ENCODE measurements around the gene FCN2. TPM values are rescaled to one million over a fixed set of nuclear protein-coding genes. Genes with fewer than 3 reads are reported as not detected.

The FCN2 gene
- total RNA-seq, 2 experiments from 2014 or later = not detected

- POLR2A ChIA-PET = no interaction called here
- H3K36me3 Mint-ChIP-seq = no peaks in the 10 kb centered on the region
These were observed 51.6 kb downstream of the FCN2 start for GRCh38 chr9:134932171-134932570.

GRCh38 chr9:134932606-134933005, 52.0 kb downstream of the FCN2 start:
- Mint-ChIP-seq H3K4me3 (no peak overlapping the region), H3K36me3 (no peaks in the 10 kb centered on the region), H3K27ac (no peak overlapping the region), H3K9me3 (no peaks in the 10 kb centered on the region), H3K27me3 (peaks cover 10% of the 10 kb centered on the region), H3K4me1 (ENCODE audit: low read depth) (no peaks in the 10 kb centered on the region)
- no peak for DNase-seq
- intact Hi-C loops (cut with micrococcal nuclease) = no loop called here
- CTCF ChIA-PET = no interaction called here
- POLR2A ChIA-PET = no interaction called here

More at GRCh38 chr9:134932171-134932570, 51.6 kb downstream of the FCN2 start:
- Mint-ChIP-seq H3K27me3 (peaks cover 10% of the 10 kb centered on the region), H3K9me3 (no peaks in the 10 kb centered on the region), H3K4me3 (no peak overlapping the region), H3K4me1 (ENCODE audit: low read depth) (no peaks in the 10 kb centered on the region), H3K27ac (no peak overlapping the region)
- CTCF ChIA-PET = no interaction called here
- no peak for DNase-seq
- intact Hi-C loops (cut with micrococcal nuclease) = no loop called here

GRCh38 chr9:134933076-134933659, 52.6 kb downstream of the FCN2 start:
- ChIA-PET POLR2A (no interaction called here), CTCF (no interaction called here)
- Mint-ChIP-seq H3K36me3 (no peaks in the 10 kb centered on the region), H3K27me3 (peaks cover 10% of the 10 kb centered on the region), H3K4me1 (ENCODE audit: low read depth) (no peaks in the 10 kb centered on the region), H3K9me3 (no peaks in the 10 kb centered on the region), H3K4me3 (no peak overlapping the region), H3K27ac (no peak overlapping the region)
- DNase-seq = no peak
- intact Hi-C loops (cut with micrococcal nuclease) = no loop called here

- intact Hi-C loops (cut with micrococcal nuclease) = no loop called here
- ChIA-PET POLR2A (no interaction called here), CTCF (no interaction called here)
- H3K36me3 Mint-ChIP-seq = no peaks in the 10 kb centered on the region
- no peak for DNase-seq
- H3K4me3 Mint-ChIP-seq = no peak overlapping the region
- no peak overlapping the region for H3K27ac Mint-ChIP-seq
- H3K4me1 Mint-ChIP-seq (ENCODE audit: low read depth) = no peaks in the 10 kb centered on the region
- H3K27me3 Mint-ChIP-seq = peaks cover 6% of the 10 kb centered on the region
- no peaks in the 10 kb centered on the region for H3K9me3 Mint-ChIP-seq
These were observed 54.5 kb downstream of the FCN2 start for GRCh38 chr9:134935056-134935640.

- no peak for DNase-seq
- POLR2A ChIA-PET = no interaction called here
- H3K4me3 Mint-ChIP-seq = no peak overlapping the region
These were observed 55.2 kb downstream of the FCN2 start for GRCh38 chr9:134935701-134936345.

GRCh38 chr9:134936346-134937163, 55.9 kb downstream of the FCN2 start:
- H3K4me3 Mint-ChIP-seq = no peak overlapping the region

More at GRCh38 chr9:134935701-134936345, 55.2 kb downstream of the FCN2 start:
- H3K27ac Mint-ChIP-seq = no peak overlapping the region
- intact Hi-C loops (cut with micrococcal nuclease) = no loop called here
- H3K27me3 Mint-ChIP-seq = peaks cover 6% of the 10 kb centered on the region
- CTCF ChIA-PET = no interaction called here
- H3K4me1 Mint-ChIP-seq (ENCODE audit: low read depth) = no peaks in the 10 kb centered on the region
- H3K9me3 Mint-ChIP-seq = no peaks in the 10 kb centered on the region
- H3K36me3 Mint-ChIP-seq = no peaks in the 10 kb centered on the region

More at GRCh38 chr9:134936346-134937163, 55.9 kb downstream of the FCN2 start:
- Mint-ChIP-seq H3K27ac (no peak overlapping the region), H3K27me3 (peaks cover 2% of the 10 kb centered on the region), H3K4me1 (ENCODE audit: low read depth) (no peaks in the 10 kb centered on the region), H3K9me3 (no peaks in the 10 kb centered on the region), H3K36me3 (no peaks in the 10 kb centered on the region)
- CTCF ChIA-PET = no interaction called here
- intact Hi-C loops (cut with micrococcal nuclease) = no loop called here
- no peak for DNase-seq
- POLR2A ChIA-PET = no interaction called here

Small RNA genes within 50 kb of the gene (microRNA-seq; reads per million reads assigned to microRNA genes)
- gene MIR3689A (ENCODE audit: borderline microRNAs expressed, borderline number of aligned reads, borderline replicate concordance) = not detected
- not detected for gene MIR3689B (ENCODE audit: borderline microRNAs expressed, borderline number of aligned reads, borderline replicate concordance)
- gene MIR3689C (ENCODE audit: borderline microRNAs expressed, borderline number of aligned reads, borderline replicate concordance) = not detected
- not detected for gene MIR3689D1 (ENCODE audit: borderline microRNAs expressed, borderline number of aligned reads, borderline replicate concordance)
- not detected for gene MIR3689D2 (ENCODE audit: borderline microRNAs expressed, borderline number of aligned reads, borderline replicate concordance)
- gene MIR3689E (ENCODE audit: borderline microRNAs expressed, borderline number of aligned reads, borderline replicate concordance) = not detected
- gene MIR3689F (ENCODE audit: borderline microRNAs expressed, borderline number of aligned reads, borderline replicate concordance) = not detected

Other genes with a start within 250 kb of the FCN2 start
- under 1 TPM; 0.12 to 0.19 TPM for gene COL5A1, start 239.0 kb upstream of the FCN2 start, total RNA-seq
- not detected for gene FCN1, start 37.1 kb downstream of the FCN2 start, total RNA-seq
- not detected for gene OLFM1, start 206.9 kb downstream of the FCN2 start, total RNA-seq